ENCODE measurements around the gene CFAP410. TPM values are rescaled to one million over a fixed set of nuclear protein-coding genes. Genes with fewer than 3 reads are reported as not detected.

CFAP410 gene
- total RNA-seq, 1 donor, result 9.5 TPM

DNA sequence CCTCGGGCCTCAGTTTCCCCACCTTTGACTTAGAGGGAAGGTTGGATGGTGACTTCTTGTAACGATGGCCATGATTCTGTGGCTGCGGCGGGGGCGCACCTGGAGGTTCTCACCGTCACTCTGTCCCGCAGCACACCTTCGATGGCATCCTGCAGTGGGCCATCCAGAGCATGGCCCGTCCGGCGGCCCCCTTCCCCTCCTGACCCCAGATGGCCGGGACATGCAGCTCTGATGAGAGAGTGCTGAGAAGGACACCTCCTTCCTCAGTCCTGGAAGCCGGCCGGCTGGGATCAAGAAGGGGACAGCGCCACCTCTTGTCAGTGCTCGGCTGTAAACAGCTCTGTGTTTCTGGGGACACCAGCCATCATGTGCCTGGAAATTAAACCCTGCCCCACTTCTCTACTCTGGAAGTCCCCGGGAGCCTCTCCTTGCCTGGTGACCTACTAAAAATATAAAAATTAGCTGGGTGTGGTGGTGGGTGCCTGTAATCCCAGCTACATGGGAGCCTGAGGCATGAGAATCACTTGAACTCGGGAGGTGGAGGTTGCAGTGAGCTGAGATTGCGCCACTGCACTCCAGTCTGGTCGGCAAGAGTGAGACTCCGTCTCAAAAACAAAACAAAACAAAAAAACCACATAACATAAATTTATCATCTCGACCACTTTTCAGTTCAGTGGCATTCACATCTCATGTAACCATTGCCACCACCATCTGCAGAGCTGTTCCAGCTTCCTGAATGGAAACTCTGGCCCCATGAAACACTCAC is 41.5 kb downstream of the CFAP410 start:
- H3K4me3 ChIP-seq (ENCODE audit: low read depth, low read length), result no peak overlapping the region
- TF ChIP-seq CTCF (IDR thresholded peaks at IDR 0.05; ENCODE audit: insufficient read depth, low read depth, low read length), result peak; percentile 84
- peak; percentile 87 for DNase-seq (ENCODE audit: low read depth)

DNA sequence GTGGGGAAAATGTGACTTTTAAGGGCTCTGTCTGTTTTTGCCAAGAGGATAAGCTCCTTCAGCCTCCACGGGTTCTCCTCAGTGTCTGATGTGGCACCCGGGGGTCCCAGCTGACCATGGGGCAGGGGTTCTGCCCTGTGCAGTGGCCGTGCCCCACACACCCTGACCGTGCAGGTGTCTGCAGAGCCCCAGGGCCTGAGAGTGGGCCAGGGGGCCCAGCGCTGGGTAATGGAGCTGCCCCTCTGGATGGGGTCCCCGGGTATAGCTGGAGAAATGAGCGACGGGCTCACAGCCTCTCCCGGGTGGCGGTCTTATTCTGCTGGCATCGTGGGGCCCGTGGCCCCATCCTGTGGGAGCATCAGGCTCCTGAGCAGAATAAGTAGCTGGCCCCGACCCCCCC is 42.3 kb downstream of the CFAP410 start:
- H3K4me3 ChIP-seq (ENCODE audit: low read depth, low read length), result no peak overlapping the region
- no peak for DNase-seq (ENCODE audit: low read depth)
- TF ChIP-seq CTCF (IDR thresholded peaks at IDR 0.05; ENCODE audit: insufficient read depth, low read depth, low read length), result no peak

GRCh38 chr21:44296103-44296519 is 43.1 kb downstream of the CFAP410 start:
- TF ChIP-seq CTCF (IDR thresholded peaks at IDR 0.05; ENCODE audit: insufficient read depth, low read depth, low read length), result no peak
- no peak overlapping the region for H3K4me3 ChIP-seq (ENCODE audit: low read depth, low read length)
- DNase-seq (ENCODE audit: low read depth), result no peak

- no peak for DNase-seq (ENCODE audit: low read depth)
- TF ChIP-seq CTCF (IDR thresholded peaks at IDR 0.05; ENCODE audit: insufficient read depth, low read depth, low read length), result no peak
- no peak overlapping the region for H3K4me3 ChIP-seq (ENCODE audit: low read depth, low read length)
Observed at GRCh38 chr21:44295646-44296045, 43.5 kb downstream of the CFAP410 start.

- no peak overlapping the region for H3K4me3 ChIP-seq (ENCODE audit: low read depth, low read length)
- TF ChIP-seq CTCF (IDR thresholded peaks at IDR 0.05; ENCODE audit: insufficient read depth, low read depth, low read length), result no peak
- DNase-seq (ENCODE audit: low read depth), result no peak
Observed at GRCh38 chr21:44295163-44295573, 44.0 kb downstream of the CFAP410 start.

GRCh38 chr21:44294391-44295162 is 44.6 kb downstream of the CFAP410 start:
- no peak for DNase-seq (ENCODE audit: low read depth)
- H3K4me3 ChIP-seq (ENCODE audit: low read depth, low read length), result no peak overlapping the region
- TF ChIP-seq CTCF (IDR thresholded peaks at IDR 0.05; ENCODE audit: insufficient read depth, low read depth, low read length), result no peak

Measured in fibroblast of villous mesenchyme (primary cell).